Right lobe of liver (tissue), 6 donors: ENCODE data around the gene POU3F2. TPM values are rescaled to one million over a fixed set of nuclear protein-coding genes. Genes with fewer than 3 reads are reported as not detected.

ENCODE experiments used
- ATAC-seq, 4 donors: fragments of 200-7000 bp; cut with Tn5 transposase; one replicate each; pipeline ENCODE4 v1.9.1; 2020; ENCODE audit warnings: mild to moderate bottlenecking in 4 of 4, moderate library complexity in 4 of 4
- DNase-seq, 3 donors: peaks; one replicate each; pipeline ENCODE4 v3.0.0-alpha.2; 2020
- H3K27ac ChIP-seq, 3 donors: fragments of 200-600 bp; one replicate each; pipeline ENCODE4 v1.8.0; 2022
- H3K27me3 ChIP-seq, 2 donors: fragments of 200-600 bp; one replicate each; pipeline ENCODE4 v1.8.0; 2022
- H3K36me3 ChIP-seq, 4 donors: fragments of 200-600 bp; sonication (generic) in 1 of 4; one replicate each; pipeline versions ENCODE4 v1.5.1 to v1.8.0; 2017 to 2022; ENCODE audit warnings: control low read depth in 1 of 4
- H3K4me1 ChIP-seq, 4 donors: fragments of 200-600 bp; sonication (generic) in 1 of 4; one replicate each; pipeline versions ENCODE4 v1.5.1 to v1.8.0; 2017 to 2022; ENCODE audit warnings: control low read depth in 1 of 4
- H3K4me3 ChIP-seq, 3 donors: fragments of 200-600 bp; one replicate each; pipeline ENCODE4 v1.8.0; 2022
- H3K9me3 ChIP-seq, 4 donors: fragments of 200-600 bp; sonication (generic) in 1 of 4; one replicate each; pipeline versions ENCODE4 v1.5.1 to v1.8.0; 2017 to 2022; ENCODE audit warnings: control low read depth in 1 of 4
- CTCF ChIP-seq, 4 donors: fragments of 200-600 bp in 3 of 4; fragments of 450-650 bp in 1 of 4; IDR thresholded peaks; one replicate each; pipeline versions ENCODE4 v1.5.1 to v1.8.0; 2016 to 2022; ENCODE audit warnings: antibody characterized with exemption in 4 of 4, mild to moderate bottlenecking in 2 of 4
- POLR2A ChIP-seq: fragments of 450-650 bp; IDR thresholded peaks from one replicate; pipeline ENCODE4 v1.6.1; 2017; ENCODE audit warnings: antibody characterized with exemption, mild to moderate bottlenecking
- WGBS: methylation state at CpG from one replicate; pipeline ENCODE4 v1.1.6; 2018; ENCODE audit warnings: low coverage, low lambda C conversion rate; ENCODE audit not compliant: insufficient coverage; ENCODE audit errors: missing lambda C conversion rate; 5-methylcytosine and 5-hydroxymethylcytosine counted together
- intact Hi-C, 2 donors: fragments of 100-400 bp; cut with DNase I; formaldehyde crosslinking; loops; one replicate each; pipeline versions ENCODE4 v1.11.2 to v1.14.1; 2022
- total RNA-seq, 6 experiments: library from RNA; depleted of rRNA in 2 of 6; stranded (reverse); fragments of >200 nt in 2 of 6; fragmentation: NEBNext Ultra II Directional in 3 of 6; extraction: Animal tissue kit (Norgen Biotek cat#: 25700) in 3 of 6; gene quantifications; one replicate each; pipeline versions ENCODE4 v1.1.0 to v1.2.4, GENCODE V29; 2016 to 2023
- donor health status: DM: no; HTN: yes; CAD: no.
- donor health status: DM: no; HTN: no; CAD: no.
- donor health status: DM: no; HTN: no; CAD: no.
- donor health status: DM: no; HTN: yes; CAD: no.
- donor health status: DM: no; HTN: yes; CAD: no.

The POU3F2 gene
- total RNA-seq, 6 experiments from 2014 or later, result not detected

- H3K9me3 ChIP-seq, result no peaks in the 10 kb centered on the region
- intact Hi-C loops, result no loop called here
- TF ChIP-seq CTCF (IDR thresholded peaks at IDR 0.05), result no peak
- no peak for TF ChIP-seq POLR2A
- H3K36me3 ChIP-seq, result no peaks in the 10 kb centered on the region
- peaks cover 16 to 51% of the 10 kb centered on the region in 2 donors for H3K27me3 ChIP-seq
- ATAC-seq (no peak), DNase-seq (no peak)
- no peak overlapping the region for H3K4me3 ChIP-seq
- WGBS, result 11% methylated on average over 19 of the region's 44 CpGs
- no peak overlapping the region for H3K27ac ChIP-seq
- peaks cover 0 to 13% (median 4%) of the 10 kb centered on the region in 4 donors for H3K4me1 ChIP-seq
Observed at GRCh38 chr6:98842342-98843180, 8.2 kb downstream of the POU3F2 start.

- no peak for DNase-seq
Observed at GRCh38 chr6:98843271-98844243, 9.2 kb downstream of the POU3F2 start.

GRCh38 chr6:98844244-98845210 is 10.2 kb downstream of the POU3F2 start:
- intact Hi-C loops, result no loop called here

More at GRCh38 chr6:98843271-98844243, 9.2 kb downstream of the POU3F2 start:
- H3K27me3 ChIP-seq, result peaks cover 12 to 46% of the 10 kb centered on the region in 2 donors
- H3K36me3 ChIP-seq, result no peaks in the 10 kb centered on the region
- H3K4me3 ChIP-seq, result no peak overlapping the region
- TF ChIP-seq POLR2A (no peak), CTCF (IDR thresholded peaks at IDR 0.05) (no peak)
- H3K4me1 ChIP-seq, result peaks cover 0 to 22% (median 6%) of the 10 kb centered on the region in 4 donors
- intact Hi-C loops, result no loop called here
- 23% methylated on average over 11 of the region's 53 CpGs for WGBS
- ATAC-seq, result no peak
- no peaks in the 10 kb centered on the region for H3K9me3 ChIP-seq
- H3K27ac ChIP-seq, result no peak overlapping the region

More at GRCh38 chr6:98844244-98845210, 10.2 kb downstream of the POU3F2 start:
- 6% methylated on average over 32 of the region's 51 CpGs for WGBS
- Histone ChIP-seq H3K9me3 (no peaks in the 10 kb centered on the region), H3K27ac (no peak overlapping the region), H3K4me3 (peak overlapping the region in 2 of 3 donors; percentile 14 to 20), H3K4me1 (peaks cover 0 to 22% (median 6%) of the 10 kb centered on the region in 4 donors), H3K27me3 (peaks cover 4 to 37% of the 10 kb centered on the region in 2 donors), H3K36me3 (no peaks in the 10 kb centered on the region)
- peak in 2 of 4 donors; percentile 16 to 23 for ATAC-seq
- TF ChIP-seq POLR2A (no peak), CTCF (IDR thresholded peaks at IDR 0.05) (no peak)
- no peak for DNase-seq
